AG04449 (cell line): ENCODE data around the gene GDF10.

Experiments used
- CTCF ChIA-PET: fragments of 350-600 bp; formaldehyde crosslinking; extraction: SDS; loops from one replicate; lab custom pipeline; 2021; ENCODE audit warnings: antibody characterized with exemption; lab: Yijun Ruan, JAX
- POLR2A ChIA-PET: fragments of 400-600, 350-600 bp; formaldehyde crosslinking; extraction: SDS; loops from one replicate; lab custom pipeline; 2020; ENCODE audit warnings: antibody characterized with exemption, inconsistent platforms; lab: Yijun Ruan, JAX
- DNase-seq: peaks from one replicate; pipeline ENCODE4 v3.0.0-alpha.2; 2010; ENCODE audit warnings: low read depth, low spot score
- H3K4me3 ChIP-seq: 2 replicates; pipeline ENCODE4 v1.5.1; 2011; ENCODE audit warnings: low read depth, mild to moderate bottlenecking, control low read depth, low read length
- TF ChIP-seq, protein P1 (sequence below): IDR thresholded peaks from one replicate; pipeline ENCODE4 v1.5.1; 2011; ENCODE audit warnings: mild to moderate bottlenecking, moderate library complexity, low read length, control low read depth, inconsistent platforms; ENCODE audit not compliant: insufficient read depth; ENCODE audit errors: missing control alignments

The GDF10 gene

DNA sequence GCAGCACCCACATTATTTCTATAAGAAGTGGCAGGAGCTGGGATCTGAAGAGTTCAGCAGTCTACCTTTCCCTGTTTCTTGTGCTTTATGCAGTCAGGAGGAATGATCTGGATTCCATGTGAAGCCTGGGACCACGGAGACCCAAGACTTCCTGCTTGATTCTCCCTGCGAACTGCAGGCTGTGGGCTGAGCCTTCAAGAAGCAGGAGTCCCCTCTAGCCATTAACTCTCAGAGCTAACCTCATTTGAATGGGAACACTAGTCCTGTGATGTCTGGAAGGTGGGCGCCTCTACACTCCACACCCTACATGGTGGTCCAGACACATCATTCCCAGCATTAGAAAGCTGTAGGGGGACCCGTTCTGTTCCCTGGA is 47.3 kb downstream of the GDF10 start:
- H3K4me3 ChIP-seq, result no peak overlapping the region
- TF ChIP-seq, protein P1, sequence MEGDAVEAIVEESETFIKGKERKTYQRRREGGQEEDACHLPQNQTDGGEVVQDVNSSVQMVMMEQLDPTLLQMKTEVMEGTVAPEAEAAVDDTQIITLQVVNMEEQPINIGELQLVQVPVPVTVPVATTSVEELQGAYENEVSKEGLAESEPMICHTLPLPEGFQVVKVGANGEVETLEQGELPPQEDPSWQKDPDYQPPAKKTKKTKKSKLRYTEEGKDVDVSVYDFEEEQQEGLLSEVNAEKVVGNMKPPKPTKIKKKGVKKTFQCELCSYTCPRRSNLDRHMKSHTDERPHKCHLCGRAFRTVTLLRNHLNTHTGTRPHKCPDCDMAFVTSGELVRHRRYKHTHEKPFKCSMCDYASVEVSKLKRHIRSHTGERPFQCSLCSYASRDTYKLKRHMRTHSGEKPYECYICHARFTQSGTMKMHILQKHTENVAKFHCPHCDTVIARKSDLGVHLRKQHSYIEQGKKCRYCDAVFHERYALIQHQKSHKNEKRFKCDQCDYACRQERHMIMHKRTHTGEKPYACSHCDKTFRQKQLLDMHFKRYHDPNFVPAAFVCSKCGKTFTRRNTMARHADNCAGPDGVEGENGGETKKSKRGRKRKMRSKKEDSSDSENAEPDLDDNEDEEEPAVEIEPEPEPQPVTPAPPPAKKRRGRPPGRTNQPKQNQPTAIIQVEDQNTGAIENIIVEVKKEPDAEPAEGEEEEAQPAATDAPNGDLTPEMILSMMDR, result no peak
- ChIA-PET POLR2A (no interaction called here), CTCF (interaction anchor here (0.9 to 3.5 kb wide), 5 partner anchors 8 to 35 kb away, joined by 3 to 12 read pairs (median 7); no protein-coding TSS in a partner anchor)
- no peak for DNase-seq

GRCh38 chr10:47348138-47348651 is 48.2 kb downstream of the GDF10 start, which contains the start of gene RBP3:
RBP3 (plus strand) TSS chr10:47348363; CDS start chr10:47348485, 122 bp downstream.
- TF ChIP-seq, protein P1, result no peak
- POLR2A ChIA-PET, result no interaction called here
- no peak for DNase-seq
- CTCF ChIA-PET, result interaction anchor here (0.9 to 3.5 kb wide), 5 partner anchors 9 to 36 kb away, joined by 3 to 12 read pairs (median 7); no protein-coding TSS in a partner anchor
- H3K4me3 ChIP-seq, result no peak within 1 kb of the TSS

GRCh38 chr10:47348661-47349470 is 48.9 kb downstream of the GDF10 start:
- no peak overlapping the region for H3K4me3 ChIP-seq
- ChIA-PET CTCF (interaction anchor here (1.4 to 3.5 kb wide), 3 partner anchors 10 to 37 kb away, joined by 4 to 12 read pairs (median 7); no protein-coding TSS in a partner anchor), POLR2A (no interaction called here)
- TF ChIP-seq, protein P1, result no peak
- no peak for DNase-seq

DNA sequence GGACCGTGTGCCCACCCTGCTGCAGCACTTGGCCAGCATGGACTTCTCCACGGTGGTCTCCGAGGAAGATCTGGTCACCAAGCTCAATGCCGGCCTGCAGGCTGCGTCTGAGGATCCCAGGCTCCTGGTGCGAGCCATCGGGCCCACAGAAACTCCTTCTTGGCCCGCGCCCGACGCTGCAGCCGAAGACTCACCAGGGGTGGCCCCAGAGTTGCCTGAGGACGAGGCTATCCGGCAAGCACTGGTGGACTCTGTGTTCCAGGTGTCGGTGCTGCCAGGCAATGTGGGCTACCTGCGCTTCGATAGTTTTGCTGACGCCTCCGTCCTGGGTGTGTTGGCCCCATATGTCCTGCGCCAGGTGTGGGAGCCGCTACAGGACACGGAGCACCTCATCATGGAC is 49.5 kb downstream of the GDF10 start:
- ChIA-PET POLR2A (no interaction called here), CTCF (interaction anchor here (1.3 kb wide), 1 partner anchor 9 kb away, joined by 4 read pairs; no protein-coding TSS in a partner anchor)
- TF ChIP-seq, protein P1, result no peak
- H3K4me3 ChIP-seq, result no peak overlapping the region
- no peak for DNase-seq

GRCh38 chr10:47349941-47350371 is 50.0 kb downstream of the GDF10 start:
- H3K4me3 ChIP-seq, result no peak overlapping the region
- TF ChIP-seq, protein P1, result no peak
- POLR2A ChIA-PET, result no interaction called here
- CTCF ChIA-PET, result interaction anchor here (1.3 kb wide), 1 partner anchor 9 kb away, joined by 4 read pairs; no protein-coding TSS in a partner anchor
- no peak for DNase-seq
